Sigmoid colon (tissue), 4 donors: ENCODE measurements around the gene CFAP20DC.

ENCODE experiments used
- EP300 ChIP-seq, 4 donors: sonication (generic); formaldehyde crosslinking; IDR thresholded peaks; one replicate each; pipeline ENCODE4 v1.6.1; 2017; ENCODE audit warnings: antibody characterized with exemption in 4 of 4
- POLR2A ChIP-seq, 2 donors: fragments of 450-650 bp; IDR thresholded peaks; one replicate each; pipeline ENCODE4 v1.6.1; 2016; ENCODE audit warnings: antibody characterized with exemption in 2 of 2, mild to moderate bottlenecking in 2 of 2, moderate library complexity in 2 of 2
- POLR2AphosphoS5 ChIP-seq, 4 donors: sonication (generic); formaldehyde crosslinking; IDR thresholded peaks; one replicate each; pipeline ENCODE4 v1.6.1; 2017; ENCODE audit warnings: antibody characterized with exemption in 4 of 4
- TF ChIP-seq, protein P1 (sequence below), 4 experiments: fragments of 450-650 bp in 3 of 4; fragments of 200-600 bp in 1 of 4; IDR thresholded peaks; one replicate each; pipeline ENCODE4 v1.5.1; 2016 to 2019; ENCODE audit warnings: antibody characterized with exemption in 4 of 4, mild to moderate bottlenecking in 3 of 4, moderate library complexity in 2 of 4

GRCh38 chr3:58986654-58987053 lies 63.2 kb downstream of the CFAP20DC start:
- TF ChIP-seq POLR2A (IDR thresholded peaks at IDR 0.05): no peak
- TF ChIP-seq, protein P1, sequence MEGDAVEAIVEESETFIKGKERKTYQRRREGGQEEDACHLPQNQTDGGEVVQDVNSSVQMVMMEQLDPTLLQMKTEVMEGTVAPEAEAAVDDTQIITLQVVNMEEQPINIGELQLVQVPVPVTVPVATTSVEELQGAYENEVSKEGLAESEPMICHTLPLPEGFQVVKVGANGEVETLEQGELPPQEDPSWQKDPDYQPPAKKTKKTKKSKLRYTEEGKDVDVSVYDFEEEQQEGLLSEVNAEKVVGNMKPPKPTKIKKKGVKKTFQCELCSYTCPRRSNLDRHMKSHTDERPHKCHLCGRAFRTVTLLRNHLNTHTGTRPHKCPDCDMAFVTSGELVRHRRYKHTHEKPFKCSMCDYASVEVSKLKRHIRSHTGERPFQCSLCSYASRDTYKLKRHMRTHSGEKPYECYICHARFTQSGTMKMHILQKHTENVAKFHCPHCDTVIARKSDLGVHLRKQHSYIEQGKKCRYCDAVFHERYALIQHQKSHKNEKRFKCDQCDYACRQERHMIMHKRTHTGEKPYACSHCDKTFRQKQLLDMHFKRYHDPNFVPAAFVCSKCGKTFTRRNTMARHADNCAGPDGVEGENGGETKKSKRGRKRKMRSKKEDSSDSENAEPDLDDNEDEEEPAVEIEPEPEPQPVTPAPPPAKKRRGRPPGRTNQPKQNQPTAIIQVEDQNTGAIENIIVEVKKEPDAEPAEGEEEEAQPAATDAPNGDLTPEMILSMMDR (IDR thresholded peaks at IDR 0.05): no peak
- TF ChIP-seq EP300 (IDR thresholded peaks at IDR 0.05): no peak
- TF ChIP-seq POLR2AphosphoS5 (IDR thresholded peaks at IDR 0.05): no peak
